Left ventricle myocardium inferior (tissue), 1 donor: ENCODE results near the gene ACSM4. TPM values are rescaled to one million over a fixed set of nuclear protein-coding genes. Genes with fewer than 3 reads are reported as not detected.
A peak's percentile ranks its signal among the peaks of the same experiment; 100 is the strongest.

Experiments used
- DNase-seq: peaks from one replicate; pipeline ENCODE4 v3.0.0-alpha.2; 2020
- H3K27ac ChIP-seq: fragments of 200-600 bp; replicated peaks from 2 replicates; pipeline ENCODE4 v1.8.0; 2021
- H3K27me3 ChIP-seq: fragments of 200-600 bp; 2 replicates; pipeline ENCODE4 v1.8.0; 2021; ENCODE audit warnings: low read depth
- H3K36me3 ChIP-seq: fragments of 200-600 bp; 2 replicates; pipeline ENCODE4 v1.8.0; 2021
- H3K4me1 ChIP-seq: fragments of 200-600 bp; 2 replicates; pipeline ENCODE4 v1.8.0; 2021
- H3K4me3 ChIP-seq: fragments of 200-600 bp; 2 replicates; pipeline ENCODE4 v1.8.0; 2021; ENCODE audit warnings: mild to moderate bottlenecking, moderate library complexity
- H3K9me3 ChIP-seq: fragments of 200-600 bp; replicated peaks from 2 replicates; pipeline ENCODE4 v1.8.0; 2021
- intact Hi-C: fragments of 100-400 bp; cut with micrococcal nuclease; formaldehyde crosslinking; loops from one replicate; pipeline ENCODE4 v1.11.0; 2022
- total RNA-seq: library from RNA; stranded (reverse); fragmentation: NEBNext Ultra II Directional; extraction: Animal tissue kit (Norgen Biotek cat#: 25700); gene quantifications from one replicate; pipeline ENCODE4 v1.2.1, GENCODE V29; 2021
- TF ChIP-seq, protein P1 (sequence below): fragments of 200-600 bp; IDR thresholded peaks from 2 replicates; pipeline ENCODE4 v1.8.0; 2021; ENCODE audit warnings: antibody characterized with exemption, mild to moderate bottlenecking, borderline replicate concordance
- donor health status: DM: no; HTN: yes; CAD: no; lungs with severe emphysema.

The ACSM4 gene
- total RNA-seq, 1 donor from 2014 or later, result not detected

DNA sequence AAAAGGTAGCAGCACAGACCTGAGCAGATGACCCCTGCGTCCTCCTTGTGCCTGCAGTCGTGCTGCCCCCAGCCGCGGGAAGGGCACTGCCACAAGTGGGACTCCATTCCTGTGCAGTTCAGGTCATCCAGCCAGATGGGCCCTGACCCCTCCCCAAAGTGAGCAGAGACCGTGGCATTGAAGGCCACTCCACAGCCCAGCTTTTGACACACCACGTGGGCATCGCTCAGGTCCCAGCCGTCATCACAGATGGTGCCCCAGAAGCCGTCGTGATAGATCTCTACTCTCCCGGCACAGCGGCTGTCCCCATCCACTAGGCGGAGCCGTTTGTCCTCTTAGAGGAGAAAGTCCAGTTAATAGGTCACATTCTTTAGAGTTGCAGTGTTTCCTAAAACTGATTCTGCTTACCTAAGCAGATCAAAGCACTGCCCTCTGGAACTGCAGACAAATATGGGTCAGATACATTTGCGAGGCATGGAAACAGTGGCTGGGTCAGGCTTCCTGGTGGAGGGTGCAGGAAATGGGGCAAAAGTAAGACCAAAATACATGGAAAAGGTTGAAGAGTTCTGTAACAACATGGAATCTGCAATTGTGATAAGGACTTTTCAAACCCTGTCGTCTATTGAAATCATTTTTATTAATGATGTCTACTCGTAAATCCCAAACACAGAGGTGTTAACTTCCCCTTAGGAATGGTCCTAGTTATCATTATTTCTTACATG, 70.7 kb downstream of the ACSM4 start:
- Histone ChIP-seq H3K4me3 (no peak overlapping the region), H3K9me3 (no peaks in the 10 kb centered on the region), H3K27me3 (peaks cover 19% of the 10 kb centered on the region), H3K27ac (no peak overlapping the region), H3K36me3 (no peaks in the 10 kb centered on the region), H3K4me1 (no peaks in the 10 kb centered on the region)
- DNase-seq, result peak; percentile 17
- intact Hi-C loops, result no loop called here
- TF ChIP-seq, protein P1, sequence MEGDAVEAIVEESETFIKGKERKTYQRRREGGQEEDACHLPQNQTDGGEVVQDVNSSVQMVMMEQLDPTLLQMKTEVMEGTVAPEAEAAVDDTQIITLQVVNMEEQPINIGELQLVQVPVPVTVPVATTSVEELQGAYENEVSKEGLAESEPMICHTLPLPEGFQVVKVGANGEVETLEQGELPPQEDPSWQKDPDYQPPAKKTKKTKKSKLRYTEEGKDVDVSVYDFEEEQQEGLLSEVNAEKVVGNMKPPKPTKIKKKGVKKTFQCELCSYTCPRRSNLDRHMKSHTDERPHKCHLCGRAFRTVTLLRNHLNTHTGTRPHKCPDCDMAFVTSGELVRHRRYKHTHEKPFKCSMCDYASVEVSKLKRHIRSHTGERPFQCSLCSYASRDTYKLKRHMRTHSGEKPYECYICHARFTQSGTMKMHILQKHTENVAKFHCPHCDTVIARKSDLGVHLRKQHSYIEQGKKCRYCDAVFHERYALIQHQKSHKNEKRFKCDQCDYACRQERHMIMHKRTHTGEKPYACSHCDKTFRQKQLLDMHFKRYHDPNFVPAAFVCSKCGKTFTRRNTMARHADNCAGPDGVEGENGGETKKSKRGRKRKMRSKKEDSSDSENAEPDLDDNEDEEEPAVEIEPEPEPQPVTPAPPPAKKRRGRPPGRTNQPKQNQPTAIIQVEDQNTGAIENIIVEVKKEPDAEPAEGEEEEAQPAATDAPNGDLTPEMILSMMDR, result peak; percentile 31

DNA sequence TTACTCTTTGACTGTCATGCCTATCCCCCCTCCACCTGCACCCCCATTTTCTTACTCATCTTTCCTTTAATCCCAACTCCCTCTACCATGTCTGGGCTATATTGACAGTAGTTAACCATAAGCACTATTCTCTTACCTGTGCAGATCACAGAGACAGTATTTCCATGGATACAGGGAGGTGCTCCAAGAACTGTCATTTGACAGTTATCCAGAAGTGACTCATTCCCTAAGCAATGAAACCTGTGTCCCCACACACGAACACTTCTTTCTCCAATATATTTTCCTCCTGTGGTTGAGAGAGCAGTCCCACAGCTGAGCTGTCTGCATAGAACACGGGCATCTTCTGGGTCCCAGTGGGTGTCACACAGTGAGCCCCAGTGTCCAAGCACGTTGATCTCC, 71.3 kb downstream of the ACSM4 start:
- TF ChIP-seq, protein P1, result no peak
- Histone ChIP-seq H3K9me3 (no peaks in the 10 kb centered on the region), H3K36me3 (no peaks in the 10 kb centered on the region), H3K4me3 (no peak overlapping the region), H3K4me1 (no peaks in the 10 kb centered on the region), H3K27ac (no peak overlapping the region), H3K27me3 (peaks cover 19% of the 10 kb centered on the region)
- no peak for DNase-seq
- intact Hi-C loops, result no loop called here

DNA sequence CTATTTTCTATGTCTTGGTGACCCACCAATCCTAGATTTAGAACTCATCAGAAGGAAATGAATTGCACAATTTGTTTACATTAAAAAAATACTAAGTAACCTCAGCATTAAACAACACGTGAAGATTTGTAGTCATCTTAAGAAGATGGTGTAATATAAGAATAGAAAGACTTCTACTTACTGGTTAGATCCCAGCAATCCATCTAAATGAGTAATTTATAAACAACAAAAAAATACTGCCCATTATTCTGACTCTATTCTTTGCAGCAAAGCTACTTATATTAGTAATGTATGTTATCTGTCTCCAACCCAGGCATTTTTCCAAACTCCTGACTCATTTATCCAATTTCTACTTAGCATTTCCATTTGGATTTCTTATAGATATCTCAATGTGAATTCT, 72.3 kb downstream of the ACSM4 start:
- H3K9me3 ChIP-seq, result no peaks in the 10 kb centered on the region
- TF ChIP-seq, protein P1, result no peak
- intact Hi-C loops, result no loop called here
- DNase-seq, result no peak
- H3K27ac ChIP-seq, result no peak overlapping the region
- H3K4me1 ChIP-seq, result no peaks in the 10 kb centered on the region
- peaks cover 19% of the 10 kb centered on the region for H3K27me3 ChIP-seq
- H3K4me3 ChIP-seq, result no peak overlapping the region
- no peaks in the 10 kb centered on the region for H3K36me3 ChIP-seq

Other genes starting within 250 kb of the ACSM4 start
- gene C1S, start 243.4 kb upstream of the ACSM4 start, total RNA-seq, result 108 TPM
- 143 TPM for gene C1R, start 211.6 kb upstream of the ACSM4 start, total RNA-seq
- 8.1 TPM for gene C1RL, start 194.9 kb upstream of the ACSM4 start, total RNA-seq
- gene RBP5, start 175.2 kb upstream of the ACSM4 start, total RNA-seq, result 0.47 TPM
- gene CLSTN3, start 173.7 kb upstream of the ACSM4 start, total RNA-seq, result 4.6 TPM
- gene PEX5, start 114.4 kb upstream of the ACSM4 start, total RNA-seq, result 33.5 TPM
- 2.5 TPM for gene CD163L1, start 140.1 kb downstream of the ACSM4 start, total RNA-seq
- gene CD163, start 199.7 kb downstream of the ACSM4 start, total RNA-seq, result 44.7 TPM